ENCODE measurements around the gene SPTAN1. TPM values are rescaled to one million over a fixed set of nuclear protein-coding genes. Genes with fewer than 3 reads are reported as not detected.

The SPTAN1 gene
- total and polyA plus RNA-seq, 2 of the 4 experiments (the other 2 are of a cell fraction) = 275 to 327 TPM

GRCh38 chr9:128523199-128523925 lies 29.0 kb upstream of the SPTAN1 start (continued):
- no peak for TF ChIP-seq CEBPB (IDR thresholded peaks at IDR 0.05; ENCODE audit: low read depth, low read length)

GRCh38 chr9:128526720-128527119 lies 25.7 kb upstream of the SPTAN1 start:
- DNase-seq = no peak
- Histone ChIP-seq H3K23ac (ENCODE audit: low read depth, low read length) (no peak overlapping the region), H2AK9ac (replicated peaks; ENCODE audit: low read depth, low read length, poor library complexity) (no peak overlapping the region), H2BK20ac (ENCODE audit: low read depth, low read length) (no peak overlapping the region), H2AFZ (replicated peaks; ENCODE audit: low read length, poor library complexity) (no peak overlapping the region), H2BK120ac (ENCODE audit: low read depth, low read length) (no peak overlapping the region), H3K36me3 (ENCODE audit: control insufficient read depth, insufficient read depth, low read length) (peaks cover 29% of the 10 kb centered on the region), H4K91ac (ENCODE audit: insufficient read depth, low read depth, low read length) (no peak overlapping the region), H3K18ac (ENCODE audit: low read depth, low read length) (no peak overlapping the region), H3K9ac (ENCODE audit: low read depth, low read length) (no peak overlapping the region), H4K20me1 (ENCODE audit: insufficient read depth, low read length) (no peaks in the 10 kb centered on the region; the same call in 1 of the 2 replicates), H3K14ac (replicated peaks; ENCODE audit: low read depth, low read length) (no peak overlapping the region), H3K9me1 (ENCODE audit: insufficient read depth, low read length) (peaks cover 10% of the 10 kb centered on the region; the same call in 1 of the 2 replicates), H3K4ac (ENCODE audit: low read depth, low read length) (no peak overlapping the region), H4K5ac (ENCODE audit: low read depth, low read length) (no peak overlapping the region), H3K27ac (ENCODE audit: insufficient read depth, low read length) (no peak overlapping the region), H3K9me3 (ENCODE audit: control insufficient read depth, insufficient read depth, low read length) (no peaks in the 10 kb centered on the region), H4K8ac (ENCODE audit: low read depth in 2 of 2, low read length in 2 of 2) (no peak overlapping the region), H2AK5ac (ENCODE audit: low read depth, low read length) (no peak overlapping the region), H3K4me3 (ENCODE audit: insufficient read depth, low read depth, low read length) (no peak overlapping the region), H3K79me1 (ENCODE audit: low read depth in 1 of 2, low read length in 2 of 2) (peaks cover 0 to 10% of the 10 kb centered on the region in 2 experiments; a peak in 1 of 4 replicates), H2BK15ac (ENCODE audit: low read depth, low read length) (no peak overlapping the region), H3K4me2 (ENCODE audit: low read depth, low read length) (no peak overlapping the region), H3K56ac (ENCODE audit: extremely low read depth, insufficient read depth, low read length) (no peak overlapping the region), H3K4me1 (ENCODE audit: control insufficient read depth, insufficient read depth, low read length) (peaks cover 7% of the 10 kb centered on the region; the same call in 1 of the 2 replicates), H3K27me3 (ENCODE audit: control insufficient read depth, insufficient read depth, low read length) (no peaks in the 10 kb centered on the region), H2BK5ac (ENCODE audit: low read depth, low read length, poor library complexity, severe bottlenecking) (no peak overlapping the region)
- intact Hi-C loops (cut with micrococcal nuclease) (no loop called here), dilution Hi-C loops (cut with HindIII; ENCODE audit: low sequenced_read_pairs, unreplicated experiment) (no loop called here), in situ Hi-C loops (cut with MboI; ENCODE audit: low sequenced_read_pairs) (no loop called here)
- no TSS peak for BruUV-seq (replicated peaks)
- no CpG with 5 or more reads among the region's 2 CpGs for WGBS, 2 experiments (ENCODE audit: extremely low coverage in 2 of 2, insufficient read length in 1 of 2)
- ATAC-seq (ENCODE audit: low read depth) = no peak
- CTCF ChIA-PET = no interaction called here
- POLR2A ChIA-PET (ENCODE audit: unreplicated experiment) = no interaction called here
- TF ChIP-seq RAD21 (IDR thresholded peaks at IDR 0.05; ENCODE audit: low read length) = no peak
- no peak for TF ChIP-seq MAZ (IDR thresholded peaks at IDR 0.05; ENCODE audit: borderline replicate concordance, low read depth, low read length)
- TF ChIP-seq POLR2A (IDR thresholded peaks at IDR 0.05; ENCODE audit: low read depth, low read length) = no peak
- TF ChIP-seq FOS (IDR thresholded peaks at IDR 0.05; ENCODE audit: low read depth, low read length) = no peak
- TF ChIP-seq NFE2L2 (IDR thresholded peaks at IDR 0.05; ENCODE audit: low read depth, low read length) = no peak
- no peak for TF ChIP-seq ELK1 (IDR thresholded peaks at IDR 0.05; ENCODE audit: borderline replicate concordance, low read depth, low read length)
- TF ChIP-seq SMC3 (IDR thresholded peaks at IDR 0.05; ENCODE audit: low read depth, low read length) = no peak
- TF ChIP-seq RCOR1 (IDR thresholded peaks at IDR 0.05; ENCODE audit: insufficient replicate concordance, low read length) = no peak
- no peak for TF ChIP-seq MAFK (IDR thresholded peaks at IDR 0.05; ENCODE audit: low read depth, low read length)
- TF ChIP-seq MXI1 (IDR thresholded peaks at IDR 0.05; ENCODE audit: borderline replicate concordance, low read depth, low read length) = no peak
- TF ChIP-seq CTCF (conservative IDR thresholded peaks at IDR 0.05; ENCODE audit: low read depth, low read length) = no peak
- TF ChIP-seq RFX5 (IDR thresholded peaks at IDR 0.05; ENCODE audit: low read depth, low read length) = no peak
- no peak for TF ChIP-seq BHLHE40 (IDR thresholded peaks at IDR 0.05; ENCODE audit: low read depth, low read length)
- TF ChIP-seq CHD1 (IDR thresholded peaks at IDR 0.05; ENCODE audit: low read depth, low read length) = no peak
